ENCODE data around the gene ATAT1. TPM values are rescaled to one million over a fixed set of nuclear protein-coding genes. Genes with fewer than 3 reads are reported as not detected.

Gene ATAT1
- total RNA-seq, 2 experiments from 2014 or later = 7.6 to 8.7 TPM

- peak overlapping the region; percentile 97 for H3K4me3 Mint-ChIP-seq
- POLR2A ChIA-PET = interaction anchor here (0.7 to 3.7 kb wide), 24 partner anchors 10 to 289 kb away, joined by 3 to 41 read pairs (median 6); partner anchors contain the start of genes ABCF1, C6orf136, FLOT1 and GNL1
- DNase-seq = no peak
- peaks cover 61% of the 10 kb centered on the region for H3K4me1 Mint-ChIP-seq (ENCODE audit: low read depth)
- no peaks in the 10 kb centered on the region for H3K9me3 Mint-ChIP-seq
- peaks cover 5% of the 10 kb centered on the region for H3K27me3 Mint-ChIP-seq
- intact Hi-C loops (cut with micrococcal nuclease) = no loop called here
- CTCF ChIA-PET = interaction anchor here (0.6 to 4.2 kb wide), 19 partner anchors 12 to 261 kb away, joined by 3 to 42 read pairs (median 5); partner anchors contain the start of genes ABCF1 and TUBB
- peak overlapping the region; percentile 98 for H3K27ac Mint-ChIP-seq
- H3K36me3 Mint-ChIP-seq = peaks cover 70% of the 10 kb centered on the region
Observed at GRCh38 chr6:30614044-30614842, 12.4 kb upstream of the ATAT1 start.

GRCh38 chr6:30614843-30615218 is 11.8 kb upstream of the ATAT1 start:
- Mint-ChIP-seq H3K4me1 (ENCODE audit: low read depth) (peaks cover 60% of the 10 kb centered on the region), H3K9me3 (no peaks in the 10 kb centered on the region), H3K36me3 (peaks cover 70% of the 10 kb centered on the region), H3K27ac (peak overlapping the region; percentile 98), H3K27me3 (peaks cover 5% of the 10 kb centered on the region), H3K4me3 (peak overlapping the region; percentile 97)
- POLR2A ChIA-PET = interaction anchor here (0.7 to 3.7 kb wide), 26 partner anchors 10 to 289 kb away, joined by 3 to 41 read pairs (median 6); partner anchors contain the start of genes ABCF1, C6orf136, GNL1 and IER3
- peak; percentile 90 for DNase-seq
- intact Hi-C loops (cut with micrococcal nuclease) = loop anchor here (5.0 kb wide), 5 partner anchors 73 to 882 kb away; partner anchors contain the start of genes HLA-C and MICB
- CTCF ChIA-PET = interaction anchor here (0.7 to 4.2 kb wide), 14 partner anchors 11 to 261 kb away, joined by 3 to 42 read pairs (median 6); partner anchors contain the start of genes ABCF1 and TUBB

- POLR2A ChIA-PET = interaction anchor here (0.7 to 3.7 kb wide), 27 partner anchors 9 to 290 kb away, joined by 3 to 41 read pairs (median 6); partner anchors contain the start of genes ABCF1, C6orf136, DHX16 and GNL1
- CTCF ChIA-PET = interaction anchor here (0.7 to 4.2 kb wide), 13 partner anchors 11 to 260 kb away, joined by 3 to 42 read pairs (median 7); partner anchors contain the start of genes ABCF1 and TUBB
- H3K36me3 Mint-ChIP-seq = peaks cover 71% of the 10 kb centered on the region
- H3K27me3 Mint-ChIP-seq = peaks cover 5% of the 10 kb centered on the region
- DNase-seq = peak; percentile 42
- intact Hi-C loops (cut with micrococcal nuclease) = loop anchor here (5.0 kb wide), 5 partner anchors 73 to 882 kb away; partner anchors contain the start of genes HLA-C and MICB
- H3K27ac Mint-ChIP-seq = peak overlapping the region; percentile 98
- peak overlapping the region; percentile 97 for H3K4me3 Mint-ChIP-seq
- H3K4me1 Mint-ChIP-seq (ENCODE audit: low read depth) = peaks cover 55% of the 10 kb centered on the region
- H3K9me3 Mint-ChIP-seq = no peaks in the 10 kb centered on the region
Observed at GRCh38 chr6:30615219-30615957, 11.3 kb upstream of the ATAT1 start.

- POLR2A ChIA-PET = interaction anchor here (0.5 to 3.7 kb wide), 14 partner anchors 8 to 129 kb away, joined by 3 to 41 read pairs (median 5); partner anchors contain the start of genes ABCF1, DHX16, GNL1 and IER3
- intact Hi-C loops (cut with micrococcal nuclease) = loop anchor here (2.0 to 5.0 kb wide), 7 partner anchors 57 to 881 kb away; partner anchors contain the start of genes DHX16, HLA-C and MICB
- CTCF ChIA-PET = interaction anchor here (1.5 to 4.2 kb wide), 6 partner anchors 64 to 115 kb away, joined by 5 to 34 read pairs (median 24); partner anchors contain the start of gene TUBB
- peak overlapping the region; percentile 98 for H3K27ac Mint-ChIP-seq
- peaks cover 71% of the 10 kb centered on the region for H3K36me3 Mint-ChIP-seq
- peak; percentile 36 for DNase-seq
- no peaks in the 10 kb centered on the region for H3K9me3 Mint-ChIP-seq
- peaks cover 5% of the 10 kb centered on the region for H3K27me3 Mint-ChIP-seq
- H3K4me1 Mint-ChIP-seq (ENCODE audit: low read depth) = peaks cover 51% of the 10 kb centered on the region
- peak overlapping the region; percentile 97 for H3K4me3 Mint-ChIP-seq
Observed at GRCh38 chr6:30615958-30616810, 10.5 kb upstream of the ATAT1 start.

GRCh38 chr6:30616811-30617564 is 9.7 kb upstream of the ATAT1 start, which contains the start of gene PPP1R10:
TSS of gene PPP1R10 (minus strand) at chr6:30617243. CDS start at chr6:30609944, 7,299 bp downstream.
- Mint-ChIP-seq H3K27me3 (peaks cover 5% of the 10 kb centered on the region), H3K4me3 (peak within 1 kb of the TSS; percentile 97), H3K9me3 (no peaks in the 10 kb centered on the region), H3K4me1 (ENCODE audit: low read depth) (peaks cover 45% of the 10 kb centered on the region), H3K36me3 (peaks cover 69% of the 10 kb centered on the region), H3K27ac (peak within 1 kb of the TSS; percentile 98)
- DNase-seq = peak; percentile 99
- intact Hi-C loops (cut with micrococcal nuclease) = loop anchor here (1.0 to 5.0 kb wide), 15 partner anchors 9 to 880 kb away; partner anchors contain the start of genes ABCF1, ATAT1, C6orf136 and DHX16
- CTCF ChIA-PET = interaction anchor here (1.0 to 2.4 kb wide), 7 partner anchors 9 to 114 kb away, joined by 3 to 17 read pairs (median 6); partner anchors contain the start of genes ATAT1 and DHX16
- POLR2A ChIA-PET = interaction anchor here (0.6 to 1.8 kb wide), 14 partner anchors 10 to 925 kb away, joined by 3 to 11 read pairs (median 5); partner anchors contain the start of genes ABCF1, ATAT1, DDX39B and MDC1

GRCh38 chr6:30617565-30618269 is 9.0 kb upstream of the ATAT1 start, which contains the start of gene MRPS18B:
TSS of gene MRPS18B (plus strand) at chr6:30617840. CDS start at chr6:30617866, 26 bp downstream.
- Mint-ChIP-seq H3K27me3 (peaks cover 5% of the 10 kb centered on the region), H3K36me3 (peaks cover 68% of the 10 kb centered on the region), H3K4me3 (peak within 1 kb of the TSS; percentile 97), H3K9me3 (no peaks in the 10 kb centered on the region), H3K27ac (peak within 1 kb of the TSS; percentile 98), H3K4me1 (ENCODE audit: low read depth) (peaks cover 42% of the 10 kb centered on the region)
- intact Hi-C loops (cut with micrococcal nuclease) = loop anchor here (1.0 to 5.0 kb wide), 15 partner anchors 9 to 880 kb away; partner anchors contain the start of genes ABCF1, ATAT1, C6orf136 and DHX16
- ChIA-PET POLR2A (interaction anchor here (0.6 to 1.8 kb wide), 20 partner anchors 9 to 924 kb away, joined by 3 to 11 read pairs (median 4); partner anchors contain the start of genes ABCF1, ATAT1, DDX39B and MDC1), CTCF (interaction anchor here (0.7 to 2.4 kb wide), 10 partner anchors 9 to 161 kb away, joined by 3 to 17 read pairs (median 4); partner anchors contain the start of genes ATAT1 and DHX16)
- DNase-seq = peak; percentile 98

GRCh38 chr6:30618270-30618797 is 8.3 kb upstream of the ATAT1 start:
- DNase-seq = no peak
- Mint-ChIP-seq H3K4me3 (peak overlapping the region; percentile 97), H3K36me3 (peaks cover 65% of the 10 kb centered on the region), H3K4me1 (ENCODE audit: low read depth) (peaks cover 36% of the 10 kb centered on the region), H3K27me3 (peaks cover 5% of the 10 kb centered on the region), H3K27ac (peak overlapping the region; percentile 98), H3K9me3 (no peaks in the 10 kb centered on the region)
- ChIA-PET CTCF (interaction anchor here (0.7 to 2.4 kb wide), 10 partner anchors 55 to 162 kb away, joined by 3 to 17 read pairs (median 4); partner anchors contain the start of gene DHX16), POLR2A (interaction anchor here (0.9 to 1.8 kb wide), 16 partner anchors 8 to 923 kb away, joined by 3 to 11 read pairs (median 5); partner anchors contain the start of genes ABCF1, ATAT1, DDX39B and MDC1)
- intact Hi-C loops (cut with micrococcal nuclease) = loop anchor here (5.0 kb wide), 5 partner anchors 76 to 879 kb away; partner anchors contain the start of genes HLA-C and MICB

- Mint-ChIP-seq H3K4me3 (peak overlapping the region; percentile 97), H3K9me3 (no peaks in the 10 kb centered on the region), H3K27me3 (peaks cover 5% of the 10 kb centered on the region), H3K36me3 (peaks cover 57% of the 10 kb centered on the region), H3K4me1 (ENCODE audit: low read depth) (peaks cover 26% of the 10 kb centered on the region), H3K27ac (peak overlapping the region; percentile 98)
- POLR2A ChIA-PET = no interaction called here
- CTCF ChIA-PET = interaction anchor here (0.8 to 2.4 kb wide), 2 partner anchors 59 to 62 kb away, joined by 3 to 11 read pairs; no protein-coding TSS in a partner anchor
- no peak for DNase-seq
- intact Hi-C loops (cut with micrococcal nuclease) = loop anchor here (5.0 kb wide), 5 partner anchors 77 to 878 kb away; partner anchors contain the start of genes HLA-C and MICB
Observed at GRCh38 chr6:30619561-30619960, 7.1 kb upstream of the ATAT1 start.

GRCh38 chr6:30625511-30625910 is 1.2 kb upstream of the ATAT1 start:
- POLR2A ChIA-PET = interaction anchor here (0.9 to 2.3 kb wide), 4 partner anchors 8 to 21 kb away, joined by 3 to 11 read pairs (median 8); partner anchors contain the start of genes C6orf136, MRPS18B and PPP1R10
- DNase-seq = no peak
- H3K4me3 Mint-ChIP-seq = no peak overlapping the region
- CTCF ChIA-PET = interaction anchor here (1.1 to 2.4 kb wide), 8 partner anchors 11 to 462 kb away, joined by 3 to 10 read pairs (median 4); no protein-coding TSS in a partner anchor
- peaks cover 33% of the 10 kb centered on the region for H3K36me3 Mint-ChIP-seq
- intact Hi-C loops (cut with micrococcal nuclease) = no loop called here
- H3K9me3 Mint-ChIP-seq = no peaks in the 10 kb centered on the region
- peak overlapping the region; percentile 7 for H3K27ac Mint-ChIP-seq
- H3K27me3 Mint-ChIP-seq = no peaks in the 10 kb centered on the region
- H3K4me1 Mint-ChIP-seq (ENCODE audit: low read depth) = peaks cover 29% of the 10 kb centered on the region

All from activated CD4-positive, alpha-beta memory T cell treated with anti-CD3 and anti-CD28 coated beads for 36 hours (primary cell).